Parathyroid adenoma (tissue), 2 donors: ENCODE results near the gene PCK1.

Experiments used
- H2AFZ ChIP-seq: fragments of 300-600 bp; sonication (generic); one replicate; pipeline ENCODE4 v1.7.0; 2017; ENCODE audit warnings: antibody characterized with exemption, mild to moderate bottlenecking
- H3K27ac ChIP-seq: fragments of 300-600 bp; sonication (generic); one replicate; pipeline ENCODE4 v1.7.0; 2017
- H3K27me3 ChIP-seq: fragments of 300-600 bp; sonication (generic); one replicate; pipeline ENCODE4 v1.7.0; 2017; ENCODE audit warnings: low read length; ENCODE audit not compliant: control insufficient read depth, insufficient read depth
- H3K36me3 ChIP-seq: fragments of 300-600 bp; sonication (generic); one replicate; pipeline ENCODE4 v1.7.0; 2017; ENCODE audit warnings: low read length; ENCODE audit not compliant: control insufficient read depth, insufficient read depth
- H3K4me1 ChIP-seq: fragments of 300-600 bp; sonication (generic); one replicate; pipeline ENCODE4 v1.7.0; 2017; ENCODE audit warnings: control low read depth
- H3K4me2 ChIP-seq: fragments of 300-600 bp; sonication (generic); one replicate; pipeline ENCODE4 v1.7.0; 2017; ENCODE audit warnings: low read length
- H3K4me3 ChIP-seq: fragments of 300-600 bp; sonication (generic); one replicate; pipeline ENCODE4 v1.7.0; 2017; ENCODE audit warnings: low read depth, low read length
- H3K79me2 ChIP-seq: fragments of 300-600 bp; sonication (generic); one replicate; pipeline ENCODE4 v1.7.0; 2017; ENCODE audit warnings: control low read depth
- H3K9ac ChIP-seq: fragments of 300-600 bp; sonication (generic); one replicate; pipeline ENCODE4 v1.7.0; 2017; ENCODE audit warnings: mild to moderate bottlenecking
- H3K9me3 ChIP-seq: fragments of 300-600 bp; sonication (generic); one replicate; pipeline ENCODE4 v1.7.0; 2017; ENCODE audit warnings: low read length; ENCODE audit not compliant: control insufficient read depth
- CTCF ChIP-seq: fragments of 300-600 bp; sonication (generic); IDR thresholded peaks from one replicate; pipeline ENCODE4 v1.7.0; 2017; ENCODE audit warnings: antibody characterized with exemption, mild to moderate bottlenecking
- donor health status: primary hyperparathyroidism.

PCK1 gene

GRCh38 chr20:57566399-57566798 lies 5.5 kb downstream of the PCK1 start:
- Histone ChIP-seq H3K9me3 (no peaks in the 10 kb centered on the region), H3K4me1 (peaks cover 7% of the 10 kb centered on the region), H3K27ac (no peak overlapping the region), H3K9ac (no peak overlapping the region), H3K4me3 (no peak overlapping the region), H2AFZ (no peak overlapping the region), H3K4me2 (no peak overlapping the region), H3K36me3 (no peaks in the 10 kb centered on the region), H3K27me3 (no peaks in the 10 kb centered on the region), H3K79me2 (no peaks in the 10 kb centered on the region)
- TF ChIP-seq CTCF = no peak

GRCh38 chr20:57566803-57567459 lies 6.0 kb downstream of the PCK1 start:
- no peaks in the 10 kb centered on the region for H3K79me2 ChIP-seq
- no peaks in the 10 kb centered on the region for H3K36me3 ChIP-seq
- no peak overlapping the region for H3K4me2 ChIP-seq
- no peak overlapping the region for H3K4me3 ChIP-seq
- H3K9ac ChIP-seq = no peak overlapping the region
- no peak for TF ChIP-seq CTCF
- H2AFZ ChIP-seq = no peak overlapping the region
- no peaks in the 10 kb centered on the region for H3K27me3 ChIP-seq
- H3K27ac ChIP-seq = no peak overlapping the region
- H3K9me3 ChIP-seq = no peaks in the 10 kb centered on the region
- peaks cover 7% of the 10 kb centered on the region for H3K4me1 ChIP-seq

- Histone ChIP-seq H3K4me3 (no peak overlapping the region), H3K79me2 (no peaks in the 10 kb centered on the region), H3K27ac (no peak overlapping the region), H3K9ac (no peak overlapping the region), H2AFZ (no peak overlapping the region), H3K27me3 (no peaks in the 10 kb centered on the region), H3K4me2 (no peak overlapping the region), H3K4me1 (peaks cover 7% of the 10 kb centered on the region), H3K9me3 (no peaks in the 10 kb centered on the region), H3K36me3 (no peaks in the 10 kb centered on the region)
- no peak for TF ChIP-seq CTCF
Measured at GRCh38 chr20:57567471-57568079, 6.7 kb downstream of the PCK1 start.

- Histone ChIP-seq H3K4me1 (peaks cover 7% of the 10 kb centered on the region), H3K9ac (no peak overlapping the region), H3K27me3 (no peaks in the 10 kb centered on the region), H3K4me3 (no peak overlapping the region), H2AFZ (no peak overlapping the region), H3K79me2 (no peaks in the 10 kb centered on the region), H3K36me3 (no peaks in the 10 kb centered on the region), H3K27ac (no peak overlapping the region), H3K9me3 (no peaks in the 10 kb centered on the region), H3K4me2 (no peak overlapping the region)
- no peak for TF ChIP-seq CTCF
Measured at GRCh38 chr20:57568088-57568896, 7.4 kb downstream of the PCK1 start.
